ENCODE results near the gene EML1.

DNA sequence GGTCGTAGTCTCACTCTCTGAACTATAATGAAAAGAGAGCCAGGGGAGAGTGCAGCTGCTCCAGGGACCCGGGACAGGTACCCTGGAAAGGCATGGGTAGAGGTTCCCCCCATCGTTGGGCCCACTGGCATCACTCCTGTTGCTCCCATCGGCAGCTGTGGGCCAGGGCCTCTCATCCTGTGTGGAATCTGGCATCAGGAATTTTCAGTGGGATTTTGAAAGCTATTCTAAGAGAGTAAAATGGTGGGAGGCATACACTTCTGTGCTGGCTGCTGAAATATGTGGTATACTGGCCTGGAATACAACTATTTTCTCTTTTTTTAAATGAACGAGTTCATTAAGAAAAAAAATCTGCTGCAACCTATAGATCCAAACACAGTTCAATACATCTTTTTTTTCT lies 38.1 kb downstream of the EML1 start:
- TF ChIP-seq, protein P1, sequence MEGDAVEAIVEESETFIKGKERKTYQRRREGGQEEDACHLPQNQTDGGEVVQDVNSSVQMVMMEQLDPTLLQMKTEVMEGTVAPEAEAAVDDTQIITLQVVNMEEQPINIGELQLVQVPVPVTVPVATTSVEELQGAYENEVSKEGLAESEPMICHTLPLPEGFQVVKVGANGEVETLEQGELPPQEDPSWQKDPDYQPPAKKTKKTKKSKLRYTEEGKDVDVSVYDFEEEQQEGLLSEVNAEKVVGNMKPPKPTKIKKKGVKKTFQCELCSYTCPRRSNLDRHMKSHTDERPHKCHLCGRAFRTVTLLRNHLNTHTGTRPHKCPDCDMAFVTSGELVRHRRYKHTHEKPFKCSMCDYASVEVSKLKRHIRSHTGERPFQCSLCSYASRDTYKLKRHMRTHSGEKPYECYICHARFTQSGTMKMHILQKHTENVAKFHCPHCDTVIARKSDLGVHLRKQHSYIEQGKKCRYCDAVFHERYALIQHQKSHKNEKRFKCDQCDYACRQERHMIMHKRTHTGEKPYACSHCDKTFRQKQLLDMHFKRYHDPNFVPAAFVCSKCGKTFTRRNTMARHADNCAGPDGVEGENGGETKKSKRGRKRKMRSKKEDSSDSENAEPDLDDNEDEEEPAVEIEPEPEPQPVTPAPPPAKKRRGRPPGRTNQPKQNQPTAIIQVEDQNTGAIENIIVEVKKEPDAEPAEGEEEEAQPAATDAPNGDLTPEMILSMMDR (IDR thresholded peaks at IDR 0.05 in 4 of 5, conservative IDR thresholded peaks at IDR 0.05 in 1 of 5): no peak
- TF ChIP-seq POLR2A (IDR thresholded peaks at IDR 0.05): no peak

Measured in gastrocnemius medialis (tissue), 4 donors.